A673 (cell line): ENCODE results near the gene SGSM2. TPM values are rescaled to one million over a fixed set of nuclear protein-coding genes. Genes with fewer than 3 reads are reported as not detected.
A peak's percentile ranks its signal among the peaks of the same experiment; 100 is the strongest.

Source experiments
- BruUV-seq: library from RNA; stranded (reverse); fragments of 400-500 nt; replicated peaks from 2 replicates; lab custom pipeline; 2021; lab: Mats Ljungman, UMichigan
- CTCF ChIA-PET: fragments of 300-600 bp; sonication (Branson Sonifier 250); formaldehyde crosslinking; loops from one replicate; lab custom pipeline; 2022; ENCODE audit warnings: antibody characterized with exemption; lab: Charles Lee
- POLR2A ChIA-PET: fragments of 300-600 bp; sonication (Branson Sonifier 250); formaldehyde crosslinking; loops from one replicate; lab custom pipeline; 2022; ENCODE audit warnings: antibody characterized with exemption; ENCODE audit not compliant: low non-redundant PET; lab: Charles Lee
- DNase-seq: peaks from one replicate; pipeline ENCODE4 v3.0.0-alpha.2; 2015; ENCODE audit warnings: low spot score
- H3K27ac ChIP-seq: fragments of 200-600 bp; sonication (generic); 2 replicates; pipeline ENCODE4 v1.5.1; 2016; ENCODE audit warnings: mixed run types, low read depth, mild to moderate bottlenecking, mixed read lengths, antibody characterized with exemption, low read length; ENCODE audit not compliant: poor library complexity, severe bottlenecking
- H3K27me3 ChIP-seq: fragments of 200-600 bp; sonication (generic); replicated peaks from 2 replicates; pipeline ENCODE4 v1.6.1; 2017; ENCODE audit warnings: mixed run types, low read depth, mild to moderate bottlenecking, mixed read lengths, antibody characterized with exemption, low read length; ENCODE audit not compliant: insufficient read depth, poor library complexity
- H3K36me3 ChIP-seq: fragments of 200-600 bp; sonication (generic); 2 replicates; pipeline ENCODE4 v1.6.1; 2016; ENCODE audit warnings: mixed run types, mild to moderate bottlenecking, mixed read lengths, antibody characterized with exemption, low read length; ENCODE audit not compliant: insufficient read depth, poor library complexity, severe bottlenecking
- H3K4me1 ChIP-seq: fragments of 200-600 bp; sonication (generic); 2 replicates; pipeline ENCODE4 v1.6.1; 2017; ENCODE audit warnings: mixed run types, mild to moderate bottlenecking, mixed read lengths, antibody characterized with exemption, low read length; ENCODE audit not compliant: insufficient read depth, poor library complexity, severe bottlenecking
- H3K4me3 ChIP-seq: fragments of 200-600 bp; sonication (generic); 2 replicates; pipeline ENCODE4 v1.5.1; 2016; ENCODE audit warnings: low read depth, mixed run types, mild to moderate bottlenecking, mixed read lengths, low read length; ENCODE audit not compliant: poor library complexity, severe bottlenecking
- H3K9me3 ChIP-seq: fragments of 200-600 bp; sonication (generic); 2 replicates; pipeline ENCODE4 v1.6.1; 2016; ENCODE audit warnings: mixed run types, low read depth, mild to moderate bottlenecking, mixed read lengths, antibody characterized with exemption, low read length; ENCODE audit not compliant: poor library complexity, severe bottlenecking
- EZH2 ChIP-seq: fragments of 200-600 bp; sonication (generic); IDR thresholded peaks from 2 replicates; pipeline ENCODE4 v1.6.1; 2017; ENCODE audit warnings: borderline replicate concordance, low read depth, mild to moderate bottlenecking, mixed read lengths, antibody characterized with exemption, low read length; ENCODE audit not compliant: poor library complexity, severe bottlenecking
- intact Hi-C: fragments of 100-400 bp; cut with micrococcal nuclease; formaldehyde crosslinking; loops from one replicate; pipeline ENCODE4 v1.10.0; 2022; ENCODE audit not compliant: unreplicated experiment
- total RNA-seq: library from RNA; stranded (reverse); gene quantifications from 2 replicates; pipeline ENCODE4 v1.2.3, GENCODE V29; 2021
- TF ChIP-seq, protein P1 (sequence below): fragments of 300-800, 200-600 bp; sonication (generic); conservative IDR thresholded peaks from 2 replicates; pipeline ENCODE4 v1.5.1; 2017; ENCODE audit warnings: low read depth, mild to moderate bottlenecking, antibody characterized with exemption, low read length, moderate library complexity, mixed read lengths

Gene SGSM2
- total RNA-seq, 1 experiment from 2014 or later = 81.2 TPM

DNA sequence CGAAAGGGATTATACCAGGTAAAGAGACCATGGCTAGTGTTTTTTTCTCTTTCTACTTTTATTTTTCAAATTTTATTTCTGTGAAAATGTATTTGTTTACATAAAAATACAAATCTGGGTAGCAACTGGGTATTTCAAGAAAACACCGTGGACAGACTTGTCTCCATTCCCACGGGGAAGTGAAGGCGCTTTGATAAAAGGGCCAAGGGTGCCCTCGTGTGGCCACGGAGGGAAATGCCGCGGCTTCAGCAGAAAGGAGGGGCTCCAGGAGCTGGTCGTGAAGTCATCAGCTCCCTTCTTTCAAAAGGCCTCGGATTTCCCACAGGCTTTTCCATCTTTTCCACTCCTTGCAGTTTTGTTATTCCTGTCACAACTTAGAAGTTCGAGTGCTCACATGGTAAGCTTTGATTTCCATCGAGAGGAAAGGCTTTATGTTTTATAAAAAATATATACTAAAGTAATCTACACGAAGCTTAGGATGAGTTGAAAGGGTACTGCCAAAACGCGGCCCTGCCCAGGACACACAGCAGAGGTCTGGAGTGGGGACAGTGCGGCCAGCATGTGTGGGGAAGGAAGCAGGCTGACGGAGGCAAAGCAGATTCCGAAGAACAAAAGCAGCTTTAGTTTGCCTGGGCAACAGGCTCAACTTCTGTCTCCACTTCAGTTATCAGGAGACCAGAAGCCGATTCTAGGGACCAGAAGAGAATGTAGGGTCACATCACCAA, 78.9 kb downstream of the SGSM2 start:
- no peaks in the 10 kb centered on the region for H3K9me3 ChIP-seq
- H3K36me3 ChIP-seq = peaks cover 24% of the 10 kb centered on the region
- ChIA-PET POLR2A (interaction anchor here (0.7 to 0.8 kb wide), 2 partner anchors 8 to 24 kb away, joined by 4 to 5 read pairs; no protein-coding TSS in a partner anchor), CTCF (interaction anchor here (0.5 to 2.7 kb wide), 12 partner anchors 10 to 260 kb away, joined by 3 to 79 read pairs (median 4); no protein-coding TSS in a partner anchor)
- no peak overlapping the region for H3K4me3 ChIP-seq
- TSS peak; percentile 4 for BruUV-seq
- peak overlapping the region; percentile 24 for H3K27ac ChIP-seq
- no peaks in the 10 kb centered on the region for H3K27me3 ChIP-seq
- peak; percentile 90 for DNase-seq
- H3K4me1 ChIP-seq = peaks cover 9% of the 10 kb centered on the region
- TF ChIP-seq EZH2 = no peak
- TF ChIP-seq, protein P1, sequence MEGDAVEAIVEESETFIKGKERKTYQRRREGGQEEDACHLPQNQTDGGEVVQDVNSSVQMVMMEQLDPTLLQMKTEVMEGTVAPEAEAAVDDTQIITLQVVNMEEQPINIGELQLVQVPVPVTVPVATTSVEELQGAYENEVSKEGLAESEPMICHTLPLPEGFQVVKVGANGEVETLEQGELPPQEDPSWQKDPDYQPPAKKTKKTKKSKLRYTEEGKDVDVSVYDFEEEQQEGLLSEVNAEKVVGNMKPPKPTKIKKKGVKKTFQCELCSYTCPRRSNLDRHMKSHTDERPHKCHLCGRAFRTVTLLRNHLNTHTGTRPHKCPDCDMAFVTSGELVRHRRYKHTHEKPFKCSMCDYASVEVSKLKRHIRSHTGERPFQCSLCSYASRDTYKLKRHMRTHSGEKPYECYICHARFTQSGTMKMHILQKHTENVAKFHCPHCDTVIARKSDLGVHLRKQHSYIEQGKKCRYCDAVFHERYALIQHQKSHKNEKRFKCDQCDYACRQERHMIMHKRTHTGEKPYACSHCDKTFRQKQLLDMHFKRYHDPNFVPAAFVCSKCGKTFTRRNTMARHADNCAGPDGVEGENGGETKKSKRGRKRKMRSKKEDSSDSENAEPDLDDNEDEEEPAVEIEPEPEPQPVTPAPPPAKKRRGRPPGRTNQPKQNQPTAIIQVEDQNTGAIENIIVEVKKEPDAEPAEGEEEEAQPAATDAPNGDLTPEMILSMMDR = peak; percentile 98
- intact Hi-C loops = loop anchor here (1.0 kb wide), 1 partner anchor 34 kb away; no protein-coding TSS in a partner anchor

DNA sequence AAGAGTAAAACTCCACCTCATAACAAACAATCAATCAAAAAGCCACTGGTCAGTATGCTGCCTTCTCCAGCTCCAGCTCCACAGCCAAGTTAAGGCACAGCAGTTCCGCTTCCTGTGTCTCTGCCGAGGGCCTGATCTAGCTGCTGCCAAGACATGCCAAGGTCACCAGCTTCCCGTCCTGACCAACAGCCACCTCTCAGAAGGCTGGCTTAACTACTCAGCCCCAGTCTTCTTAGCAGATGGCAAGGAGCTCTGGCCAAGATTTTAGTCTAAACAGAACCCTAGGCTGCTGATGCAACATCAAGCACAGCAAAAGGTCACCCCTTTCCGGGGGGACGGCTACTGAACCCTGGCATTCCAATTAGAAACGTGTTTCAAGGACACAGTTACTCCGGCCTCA, 81.3 kb downstream of the SGSM2 start:
- POLR2A ChIA-PET = no interaction called here
- no TSS peak for BruUV-seq
- intact Hi-C loops = no loop called here
- TF ChIP-seq, protein P1 = no peak
- no peak for TF ChIP-seq EZH2
- no peaks in the 10 kb centered on the region for H3K9me3 ChIP-seq
- DNase-seq = no peak
- CTCF ChIA-PET = no interaction called here
- peak overlapping the region; percentile 59 for H3K27ac ChIP-seq
- peaks cover 24% of the 10 kb centered on the region for H3K36me3 ChIP-seq
- H3K4me1 ChIP-seq = peaks cover 17% of the 10 kb centered on the region
- H3K4me3 ChIP-seq = no peak overlapping the region
- no peaks in the 10 kb centered on the region for H3K27me3 ChIP-seq

DNA sequence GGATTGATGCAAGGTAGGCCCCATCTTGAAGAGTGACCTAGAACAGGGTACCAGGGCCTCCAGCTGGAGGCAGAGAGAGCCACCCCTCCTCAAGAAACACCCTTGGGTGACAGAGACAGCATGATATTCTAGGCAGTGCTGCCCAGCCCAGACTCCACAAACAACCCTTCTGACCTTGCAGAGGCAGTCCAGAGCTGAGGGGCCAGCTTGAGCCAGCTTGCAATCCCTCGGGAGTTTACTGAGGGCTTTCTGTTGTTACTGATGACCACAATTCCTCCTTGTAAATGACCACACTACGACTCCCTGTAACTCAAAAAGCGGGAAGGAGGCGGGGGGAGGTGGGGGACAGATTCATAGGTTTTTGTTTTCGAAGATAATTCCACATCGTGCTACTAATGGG, 82.2 kb downstream of the SGSM2 start:
- peaks cover 17% of the 10 kb centered on the region for H3K36me3 ChIP-seq
- TF ChIP-seq, protein P1 = no peak
- no peak for TF ChIP-seq EZH2
- no TSS peak for BruUV-seq
- H3K4me1 ChIP-seq = peaks cover 19% of the 10 kb centered on the region
- ChIA-PET POLR2A (no interaction called here), CTCF (no interaction called here)
- no peaks in the 10 kb centered on the region for H3K27me3 ChIP-seq
- peak overlapping the region; percentile 12 for H3K27ac ChIP-seq
- DNase-seq = no peak
- no peaks in the 10 kb centered on the region for H3K9me3 ChIP-seq
- intact Hi-C loops = no loop called here
- no peak overlapping the region for H3K4me3 ChIP-seq
